ENCODE measurements around the gene GPBAR1. TPM values are rescaled to one million over a fixed set of nuclear protein-coding genes. Genes with fewer than 3 reads are reported as not detected.
A peak's percentile ranks its signal among the peaks of the same experiment; 100 is the strongest.

Gene GPBAR1
- total RNA-seq, 1 donor from 2014 or later = 0.77 TPM

DNA sequence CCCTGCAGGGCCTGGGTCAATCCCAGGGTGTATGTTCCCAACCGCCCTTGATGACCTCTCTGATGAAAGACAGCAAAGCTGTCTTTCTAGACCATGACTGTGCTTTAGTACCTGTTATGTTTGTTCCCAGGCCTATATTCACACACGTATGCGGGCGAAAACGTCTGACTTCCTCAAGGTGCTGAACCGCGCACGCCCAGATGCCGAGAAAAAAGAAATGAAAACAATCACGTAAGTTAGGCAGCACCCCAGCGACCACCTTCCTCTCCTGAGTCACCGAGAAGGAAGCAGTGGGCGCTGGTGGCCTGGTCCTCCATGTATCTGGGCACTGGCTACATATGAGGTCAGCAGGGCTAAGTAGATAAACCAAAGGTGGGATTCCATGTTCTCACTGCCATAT, 11.1 kb upstream of the GPBAR1 start:
- peaks cover 7% of the 10 kb centered on the region for H3K27me3 Mint-ChIP-seq (ENCODE audit: unreplicated experiment)
- TF ChIP-seq, protein P1, sequence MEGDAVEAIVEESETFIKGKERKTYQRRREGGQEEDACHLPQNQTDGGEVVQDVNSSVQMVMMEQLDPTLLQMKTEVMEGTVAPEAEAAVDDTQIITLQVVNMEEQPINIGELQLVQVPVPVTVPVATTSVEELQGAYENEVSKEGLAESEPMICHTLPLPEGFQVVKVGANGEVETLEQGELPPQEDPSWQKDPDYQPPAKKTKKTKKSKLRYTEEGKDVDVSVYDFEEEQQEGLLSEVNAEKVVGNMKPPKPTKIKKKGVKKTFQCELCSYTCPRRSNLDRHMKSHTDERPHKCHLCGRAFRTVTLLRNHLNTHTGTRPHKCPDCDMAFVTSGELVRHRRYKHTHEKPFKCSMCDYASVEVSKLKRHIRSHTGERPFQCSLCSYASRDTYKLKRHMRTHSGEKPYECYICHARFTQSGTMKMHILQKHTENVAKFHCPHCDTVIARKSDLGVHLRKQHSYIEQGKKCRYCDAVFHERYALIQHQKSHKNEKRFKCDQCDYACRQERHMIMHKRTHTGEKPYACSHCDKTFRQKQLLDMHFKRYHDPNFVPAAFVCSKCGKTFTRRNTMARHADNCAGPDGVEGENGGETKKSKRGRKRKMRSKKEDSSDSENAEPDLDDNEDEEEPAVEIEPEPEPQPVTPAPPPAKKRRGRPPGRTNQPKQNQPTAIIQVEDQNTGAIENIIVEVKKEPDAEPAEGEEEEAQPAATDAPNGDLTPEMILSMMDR (IDR thresholded peaks at IDR 0.05; ENCODE audit: unreplicated experiment) = no peak
- peaks cover 67% of the 10 kb centered on the region for H3K36me3 Mint-ChIP-seq (ENCODE audit: low read depth, unreplicated experiment)

DNA sequence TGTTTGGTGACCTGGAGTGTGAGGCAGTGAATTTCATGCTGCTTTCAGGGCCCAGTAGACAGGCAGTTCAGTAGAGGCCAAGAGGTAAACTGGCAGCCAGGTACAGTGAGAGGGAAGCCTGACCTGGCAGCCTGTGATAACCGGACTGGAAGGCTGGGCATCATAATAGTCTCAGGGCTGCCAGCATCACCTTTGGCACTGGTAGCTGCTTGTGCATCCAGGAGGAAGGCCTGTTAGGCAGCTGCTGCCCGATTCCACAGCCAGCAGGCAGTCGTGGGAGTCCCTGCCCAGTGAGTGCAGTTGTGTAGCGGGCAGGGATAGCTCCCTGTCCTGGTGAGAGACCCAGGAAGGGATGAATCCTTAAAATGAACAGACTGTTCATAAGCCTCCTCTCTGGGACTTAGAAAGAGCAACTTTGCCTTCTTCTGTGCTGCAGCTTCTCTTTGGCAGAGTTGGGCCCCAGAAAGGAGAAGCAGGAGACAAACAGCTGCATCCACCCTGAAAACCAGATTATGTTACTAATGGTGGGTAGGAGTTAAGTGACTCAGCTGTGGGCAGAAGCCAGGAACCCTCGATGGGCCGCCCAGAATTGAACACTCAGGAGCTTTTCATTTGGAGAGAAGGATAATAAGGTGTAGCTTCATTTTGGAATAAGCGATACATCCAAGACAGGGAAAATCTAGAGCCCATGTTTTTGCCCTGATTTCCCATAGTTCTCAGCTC, 8.1 kb upstream of the GPBAR1 start:
- TF ChIP-seq, protein P1 (IDR thresholded peaks at IDR 0.05; ENCODE audit: unreplicated experiment) = no peak

More for the DNA sequence above, 11.1 kb upstream of the GPBAR1 start:
- Mint-ChIP-seq H3K9me3 (ENCODE audit: unreplicated experiment) (no peaks in the 10 kb centered on the region), H3K4me3 (ENCODE audit: unreplicated experiment) (peak overlapping the region; percentile 60), H3K27ac (ENCODE audit: unreplicated experiment) (no peak overlapping the region), H3K4me1 (ENCODE audit: unreplicated experiment) (no peaks in the 10 kb centered on the region)
- no peak for DNase-seq (ENCODE audit: low spot score)

DNA sequence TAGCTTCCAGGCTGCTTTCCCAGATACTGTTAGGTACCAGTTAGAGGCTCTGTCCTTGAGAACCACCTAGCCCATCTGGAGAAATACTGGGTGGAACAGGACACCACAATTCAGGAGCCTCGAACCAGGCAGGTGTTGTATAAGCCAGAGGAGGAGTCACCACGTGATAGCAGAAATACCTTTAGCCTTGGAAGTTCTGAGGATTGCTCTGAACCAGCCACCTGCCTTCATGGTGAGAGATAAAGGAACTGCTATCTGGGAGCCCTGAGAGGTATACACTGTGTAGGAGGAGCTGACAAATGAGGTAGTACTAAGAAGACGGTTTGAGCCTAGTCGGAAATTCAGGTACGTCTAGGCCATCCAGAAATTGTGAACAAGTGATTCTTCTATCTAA, 7.6 kb upstream of the GPBAR1 start:
- H3K4me1 Mint-ChIP-seq (ENCODE audit: unreplicated experiment) = peaks cover 15% of the 10 kb centered on the region
- H3K4me3 Mint-ChIP-seq (ENCODE audit: unreplicated experiment) = no peak overlapping the region
- H3K9me3 Mint-ChIP-seq (ENCODE audit: unreplicated experiment) = no peaks in the 10 kb centered on the region
- peaks cover 10% of the 10 kb centered on the region for H3K27me3 Mint-ChIP-seq (ENCODE audit: unreplicated experiment)
- no peak for DNase-seq (ENCODE audit: low spot score)
- H3K36me3 Mint-ChIP-seq (ENCODE audit: low read depth, unreplicated experiment) = peaks cover 60% of the 10 kb centered on the region
- TF ChIP-seq, protein P1 (IDR thresholded peaks at IDR 0.05; ENCODE audit: unreplicated experiment) = no peak
- no peak overlapping the region for H3K27ac Mint-ChIP-seq (ENCODE audit: unreplicated experiment)

More for the DNA sequence above, 8.1 kb upstream of the GPBAR1 start:
- Mint-ChIP-seq H3K4me3 (ENCODE audit: unreplicated experiment) (no peak overlapping the region), H3K9me3 (ENCODE audit: unreplicated experiment) (no peaks in the 10 kb centered on the region), H3K4me1 (ENCODE audit: unreplicated experiment) (peaks cover 12% of the 10 kb centered on the region), H3K27ac (ENCODE audit: unreplicated experiment) (no peak overlapping the region), H3K36me3 (ENCODE audit: low read depth, unreplicated experiment) (peaks cover 64% of the 10 kb centered on the region), H3K27me3 (ENCODE audit: unreplicated experiment) (peaks cover 10% of the 10 kb centered on the region)
- no peak for DNase-seq (ENCODE audit: low spot score)

DNA sequence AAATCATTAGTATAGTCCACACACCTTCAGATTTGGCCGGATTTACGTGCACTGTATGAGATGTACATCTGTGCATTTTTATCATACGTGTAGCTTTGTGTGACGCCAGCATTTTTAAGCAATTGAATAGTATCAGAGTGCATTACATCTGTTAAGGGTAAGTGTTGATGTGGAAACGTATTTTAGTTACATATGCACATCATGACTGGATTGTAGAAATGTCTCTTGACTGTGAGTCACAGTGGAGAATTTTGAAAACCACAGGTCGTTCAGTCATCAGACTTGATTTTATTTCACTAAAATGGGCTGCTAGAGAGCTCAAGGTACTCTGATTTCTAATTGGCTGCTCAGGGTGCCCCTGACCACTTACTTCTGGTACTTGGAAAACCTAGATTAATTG, 5.4 kb upstream of the GPBAR1 start:
- Mint-ChIP-seq H3K4me1 (ENCODE audit: unreplicated experiment) (peaks cover 35% of the 10 kb centered on the region), H3K27me3 (ENCODE audit: unreplicated experiment) (peaks cover 7% of the 10 kb centered on the region), H3K4me3 (ENCODE audit: unreplicated experiment) (no peak overlapping the region), H3K9me3 (ENCODE audit: unreplicated experiment) (no peaks in the 10 kb centered on the region), H3K36me3 (ENCODE audit: low read depth, unreplicated experiment) (peaks cover 42% of the 10 kb centered on the region), H3K27ac (ENCODE audit: unreplicated experiment) (no peak overlapping the region)
- DNase-seq (ENCODE audit: low spot score) = no peak
- TF ChIP-seq, protein P1 (IDR thresholded peaks at IDR 0.05; ENCODE audit: unreplicated experiment) = no peak

DNA sequence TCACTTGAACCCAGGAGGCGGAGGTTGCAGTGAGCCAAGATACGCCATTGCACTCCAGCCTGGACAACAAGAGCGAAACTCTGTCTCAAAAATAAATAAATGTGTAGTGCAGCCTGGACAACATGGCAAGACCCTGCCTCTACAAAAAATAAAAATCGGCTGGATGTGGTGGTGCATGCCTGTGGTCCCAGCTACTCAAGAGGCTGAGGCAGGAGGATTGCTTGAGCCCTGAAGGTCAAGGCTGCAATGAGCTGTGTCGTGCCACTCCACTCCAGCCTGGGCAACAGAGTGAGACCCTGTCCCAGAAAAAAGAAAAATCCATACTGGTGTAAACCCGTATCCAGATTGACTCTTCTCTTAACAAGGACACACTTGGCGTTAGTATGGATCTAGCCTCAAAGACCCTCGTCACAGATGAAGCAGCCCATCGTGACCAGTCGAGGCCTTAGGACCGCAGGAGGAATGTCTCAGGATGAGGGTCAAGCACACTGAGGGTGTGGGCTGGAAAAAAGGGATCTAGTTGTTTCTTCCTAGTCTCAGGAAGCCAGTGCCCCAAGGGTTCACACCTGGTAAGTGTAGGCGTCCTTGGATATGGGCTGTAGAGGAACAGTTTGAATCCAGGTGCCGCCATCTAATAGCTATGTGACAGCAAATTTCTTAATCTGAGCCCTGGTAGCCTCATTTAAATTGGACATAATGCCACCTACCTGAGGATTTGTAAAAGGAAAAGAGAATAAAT, 4.0 kb upstream of the GPBAR1 start:
- peaks cover 43% of the 10 kb centered on the region for H3K4me1 Mint-ChIP-seq (ENCODE audit: unreplicated experiment)
- H3K4me3 Mint-ChIP-seq (ENCODE audit: unreplicated experiment) = no peak overlapping the region
- H3K27me3 Mint-ChIP-seq (ENCODE audit: unreplicated experiment) = peaks cover 11% of the 10 kb centered on the region
- H3K27ac Mint-ChIP-seq (ENCODE audit: unreplicated experiment) = peak overlapping the region; percentile 80
- H3K36me3 Mint-ChIP-seq (ENCODE audit: low read depth, unreplicated experiment) = peaks cover 35% of the 10 kb centered on the region
- H3K9me3 Mint-ChIP-seq (ENCODE audit: unreplicated experiment) = no peaks in the 10 kb centered on the region
- no peak for DNase-seq (ENCODE audit: low spot score)
- TF ChIP-seq, protein P1 (IDR thresholded peaks at IDR 0.05; ENCODE audit: unreplicated experiment) = no peak

Data from endothelial cell (in vitro differentiated cells).